HG02840 (cell line): ENCODE measurements around the gene ABCA13.

ENCODE experiments used
- ATAC-seq: cut with Tn5 transposase; IDR thresholded peaks from one replicate; pipeline ENCODE4 v1.9.1; 2021; ENCODE audit warnings: mild to moderate bottlenecking, moderate library complexity, moderate number of reproducible peaks; ENCODE audit not compliant: unreplicated experiment, low FRiP score

The ABCA13 gene

DNA sequence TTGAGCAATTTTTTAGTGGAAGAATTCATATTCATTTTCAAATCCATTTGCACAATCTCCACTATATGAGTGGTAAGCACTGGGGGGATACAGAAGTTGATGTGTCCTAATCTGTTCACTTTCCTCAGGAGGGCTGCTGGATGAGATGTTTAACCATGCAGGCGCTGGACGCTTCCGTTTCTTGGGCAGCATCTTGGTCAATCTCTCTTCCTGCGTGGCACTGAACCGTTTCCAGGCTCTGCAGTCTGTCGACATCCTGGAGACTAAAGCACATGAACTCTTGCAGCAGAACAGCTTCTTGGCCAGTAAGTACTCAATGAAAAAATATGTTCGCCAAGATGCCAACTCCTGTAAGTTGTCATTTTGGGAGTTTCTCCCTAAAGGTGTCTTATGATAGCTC is 179.3 kb downstream of the ABCA13 start:
- ATAC-seq: no peak

DNA sequence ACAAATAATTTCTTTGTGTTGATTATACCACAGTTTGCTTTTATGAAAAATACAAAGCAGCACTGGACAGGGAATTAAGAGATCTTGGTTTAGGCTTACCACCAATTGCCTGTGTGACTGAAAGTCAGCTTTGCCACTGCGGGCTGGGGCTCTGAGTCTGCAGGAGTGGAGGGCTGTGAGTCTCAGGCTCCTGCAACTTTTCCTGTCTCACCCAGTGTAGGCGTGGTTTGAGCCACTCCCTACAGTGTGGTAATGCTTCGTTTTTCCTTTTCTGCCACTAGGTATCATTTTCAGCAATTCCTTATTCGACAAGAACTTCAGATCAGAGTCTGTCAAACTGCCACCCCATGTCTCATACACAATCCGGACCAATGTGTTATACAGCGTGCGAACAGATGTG is 180.6 kb downstream of the ABCA13 start:
- ATAC-seq: no peak

DNA sequence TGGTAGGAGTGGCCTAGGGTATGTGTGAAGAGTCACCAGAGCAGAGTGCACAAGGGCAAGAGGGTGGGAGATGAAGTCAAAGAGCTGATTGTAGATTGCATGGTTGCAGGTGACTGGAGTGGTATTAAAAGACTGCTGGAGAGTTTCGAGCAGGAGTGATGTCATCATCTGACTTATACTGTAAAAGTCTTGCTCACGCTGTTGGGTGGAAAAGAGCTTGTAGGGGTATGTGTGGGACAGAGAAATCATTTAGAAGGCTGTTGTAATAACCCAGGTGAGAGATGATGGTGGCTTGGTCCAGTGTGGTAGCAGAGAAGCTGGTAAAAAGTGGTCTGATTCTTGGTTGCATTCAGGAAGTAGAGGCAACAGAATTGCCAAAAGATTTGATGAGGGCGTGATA is 184.1 kb downstream of the ABCA13 start:
- ATAC-seq: no peak

DNA sequence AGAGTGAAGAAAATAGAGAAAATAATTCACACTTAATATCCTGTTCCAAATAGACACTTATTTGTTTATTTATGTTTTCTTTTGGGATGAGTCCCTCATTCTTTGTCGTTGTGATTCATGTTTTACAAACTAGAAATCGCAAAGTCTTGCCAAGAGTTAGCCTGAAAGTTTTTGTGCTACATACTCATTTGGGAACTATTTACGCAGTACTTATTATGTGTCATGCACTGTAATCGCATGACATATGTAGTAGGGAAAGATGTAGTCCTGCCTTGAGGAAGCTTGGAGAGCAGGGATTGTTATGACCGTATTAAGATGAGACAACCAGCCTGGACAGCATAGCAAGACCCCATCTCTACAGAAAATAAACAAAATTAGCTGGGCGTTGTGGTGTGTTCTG is 189.3 kb downstream of the ABCA13 start:
- ATAC-seq: no peak

DNA sequence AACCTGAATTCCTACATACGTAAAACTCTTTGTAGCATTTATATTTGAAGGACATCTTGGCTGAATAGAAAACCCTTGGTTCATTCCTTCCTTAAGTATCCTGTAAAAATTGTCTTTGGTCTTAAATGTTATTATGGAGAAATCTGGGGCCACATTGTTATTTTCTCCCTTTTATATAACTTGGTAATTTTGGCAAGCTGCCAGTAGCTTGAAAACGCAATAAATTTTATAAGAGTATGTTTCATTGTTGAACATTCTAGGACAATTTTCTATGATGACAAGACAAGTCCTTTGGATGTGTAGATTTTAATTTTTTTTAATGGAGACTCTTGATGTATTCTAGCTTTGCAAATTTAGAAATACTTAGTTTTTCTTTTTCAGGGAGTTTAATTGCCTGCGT is 191.9 kb downstream of the ABCA13 start:
- ATAC-seq: no peak

DNA sequence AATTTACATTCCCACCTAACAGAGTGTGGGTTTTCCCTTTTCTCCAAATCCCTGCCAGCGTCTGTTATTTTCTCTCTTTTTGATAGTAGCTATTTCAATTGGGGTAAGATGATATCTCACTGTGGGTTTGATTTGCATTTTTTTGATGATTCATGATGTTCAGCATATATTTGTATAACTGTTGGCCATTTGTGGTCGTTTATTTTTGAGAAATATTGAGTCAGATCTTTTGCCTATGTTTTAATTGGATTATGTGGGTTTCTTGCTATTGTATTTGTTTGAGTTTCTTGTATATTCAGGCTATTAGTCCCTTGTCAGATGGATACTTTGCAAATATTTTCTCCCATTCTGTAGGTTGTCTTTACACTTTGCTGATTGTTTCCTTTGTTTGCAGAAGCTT is 193.8 kb downstream of the ABCA13 start:
- ATAC-seq: no peak

DNA sequence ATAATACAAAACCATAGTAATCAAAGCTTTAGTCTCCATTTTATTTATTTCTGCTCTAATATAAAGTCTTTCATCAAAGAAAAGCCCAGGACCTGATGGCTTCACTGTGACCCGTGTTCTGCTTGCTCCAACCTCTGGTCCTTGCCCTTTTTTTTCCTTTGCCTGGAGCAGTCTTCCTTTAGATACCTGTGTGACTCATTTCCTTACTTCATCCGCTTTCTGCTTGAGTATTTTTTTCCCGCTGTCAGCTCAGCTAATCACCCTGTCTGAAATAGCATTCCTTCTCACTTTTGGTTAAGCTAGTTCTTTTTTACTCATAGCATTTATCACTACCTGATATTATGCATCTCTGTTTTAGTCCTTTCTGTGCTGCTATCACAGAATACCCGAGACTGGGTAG is 194.8 kb downstream of the ABCA13 start:
- ATAC-seq: no peak

DNA sequence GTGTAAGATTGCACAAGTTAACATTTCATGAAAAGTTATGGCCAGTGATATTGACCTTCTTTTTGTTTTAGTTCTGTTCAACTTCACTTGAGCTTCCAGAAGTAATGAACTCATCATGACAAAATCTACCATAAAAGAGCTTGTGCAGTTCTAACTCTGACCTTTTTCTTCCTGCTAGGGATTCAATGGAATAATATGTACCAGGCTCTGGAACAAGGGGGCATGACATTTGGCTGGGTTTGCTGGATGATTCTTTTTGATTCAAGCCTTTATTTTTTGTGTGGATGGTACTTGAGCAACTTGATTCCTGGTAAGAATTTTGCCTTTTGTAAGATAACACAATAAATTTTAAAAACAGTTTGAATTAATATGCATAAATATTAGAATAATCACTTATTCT is 205.0 kb downstream of the ABCA13 start:
- ATAC-seq: no peak

DNA sequence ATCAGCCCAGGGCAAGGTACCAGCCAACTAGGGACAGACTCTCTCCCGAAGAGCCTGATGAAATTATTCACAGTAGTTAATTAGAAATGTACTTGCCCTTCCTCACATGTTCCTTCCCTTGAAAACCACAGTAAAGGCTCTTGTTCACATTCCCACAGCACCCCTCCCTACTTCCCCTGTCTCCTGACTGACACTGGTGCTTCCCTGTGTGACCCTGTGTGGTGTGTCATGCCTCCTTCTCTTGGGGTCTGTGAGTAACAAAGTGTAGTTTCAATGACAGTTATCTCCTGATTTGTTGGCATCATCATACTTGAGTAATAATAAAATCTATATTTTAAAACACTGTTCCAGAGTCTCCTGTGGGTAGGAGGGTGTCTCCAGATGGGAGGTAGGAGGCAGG is 209.7 kb downstream of the ABCA13 start:
- ATAC-seq: no peak

DNA sequence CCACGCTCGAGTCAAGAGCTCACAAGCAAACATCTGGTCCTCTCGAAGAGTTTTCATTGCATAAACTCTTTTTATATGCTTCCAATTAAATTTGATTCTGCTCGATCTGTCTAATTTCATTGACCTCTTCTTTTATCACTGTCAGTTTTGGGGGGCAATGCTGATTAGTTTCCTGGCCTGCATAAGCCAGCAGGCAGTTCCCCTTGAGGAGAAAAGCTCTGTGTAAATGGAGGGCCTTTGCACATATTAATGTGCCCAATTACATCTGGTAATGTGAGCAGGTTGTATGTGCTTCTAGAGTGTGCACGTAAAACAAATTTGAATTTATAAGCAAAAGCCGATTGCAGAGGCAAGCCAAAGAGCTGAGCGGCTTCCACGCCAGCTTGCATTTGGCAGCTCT is 210.3 kb downstream of the ABCA13 start:
- ATAC-seq: no peak

DNA sequence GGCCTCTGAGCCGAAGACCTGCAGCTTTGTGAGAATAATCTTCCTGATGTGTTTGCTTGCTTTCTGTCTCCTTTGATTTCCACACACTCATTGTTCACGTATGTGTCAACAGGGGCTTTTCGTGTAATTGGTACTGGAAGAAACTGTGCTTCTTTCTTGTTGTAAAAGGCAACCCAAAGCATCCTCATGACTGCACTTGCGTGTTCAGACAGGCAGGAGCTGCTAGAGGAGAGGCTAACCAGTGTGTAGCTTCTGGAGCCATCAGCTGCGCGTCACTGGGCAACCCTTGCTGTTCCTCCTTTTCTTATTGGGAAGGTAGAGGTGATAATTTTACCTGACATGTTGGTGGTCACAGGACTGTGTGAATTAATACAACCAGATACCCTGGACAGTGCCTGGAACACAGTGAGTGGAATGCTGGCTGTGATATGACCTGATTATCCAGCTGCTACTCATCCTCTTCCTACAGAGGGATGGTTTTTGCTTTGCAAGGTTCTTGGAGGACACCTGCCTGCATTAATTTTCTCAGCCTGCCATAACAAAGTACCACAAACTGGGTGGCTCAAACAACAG is 213.0 kb downstream of the ABCA13 start:
- ATAC-seq: no peak

DNA sequence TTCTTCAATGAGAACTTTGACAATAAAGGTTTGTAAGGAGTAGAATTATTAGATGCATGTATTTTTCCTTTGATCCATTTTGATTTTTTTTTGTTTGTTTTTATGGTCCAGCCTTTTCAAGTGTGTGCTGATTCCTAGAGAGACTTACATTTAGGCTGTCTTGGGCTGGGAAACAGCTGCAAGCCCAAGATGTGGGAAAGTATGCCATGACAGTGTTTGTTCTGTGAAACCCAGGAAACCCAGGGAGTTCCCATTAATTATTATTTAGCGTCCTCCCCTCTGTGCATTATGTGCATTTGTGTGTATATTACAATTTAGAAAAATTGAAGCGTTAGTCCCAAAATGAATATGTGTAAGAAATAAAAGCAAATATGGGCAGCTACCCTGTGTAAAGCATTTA is 216.7 kb downstream of the ABCA13 start:
- no peak for ATAC-seq

DNA sequence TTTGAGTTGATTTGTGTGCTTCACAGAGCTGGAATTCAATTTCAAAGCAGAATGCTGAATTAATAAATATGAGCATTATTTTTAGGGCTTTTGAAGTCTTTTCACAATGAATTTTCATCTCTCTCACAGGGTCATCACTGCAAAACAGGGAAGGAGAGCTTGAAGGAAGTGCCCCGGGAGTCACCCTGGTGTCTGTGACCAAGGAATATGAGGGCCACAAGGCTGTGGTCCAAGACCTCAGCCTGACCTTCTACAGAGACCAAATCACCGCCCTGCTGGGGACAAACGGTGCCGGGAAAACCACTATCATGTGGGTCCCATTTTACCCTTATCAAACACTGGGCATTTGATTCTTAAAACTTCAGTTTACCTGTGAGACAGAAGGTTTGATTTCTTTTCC is 217.7 kb downstream of the ABCA13 start:
- ATAC-seq: no peak

DNA sequence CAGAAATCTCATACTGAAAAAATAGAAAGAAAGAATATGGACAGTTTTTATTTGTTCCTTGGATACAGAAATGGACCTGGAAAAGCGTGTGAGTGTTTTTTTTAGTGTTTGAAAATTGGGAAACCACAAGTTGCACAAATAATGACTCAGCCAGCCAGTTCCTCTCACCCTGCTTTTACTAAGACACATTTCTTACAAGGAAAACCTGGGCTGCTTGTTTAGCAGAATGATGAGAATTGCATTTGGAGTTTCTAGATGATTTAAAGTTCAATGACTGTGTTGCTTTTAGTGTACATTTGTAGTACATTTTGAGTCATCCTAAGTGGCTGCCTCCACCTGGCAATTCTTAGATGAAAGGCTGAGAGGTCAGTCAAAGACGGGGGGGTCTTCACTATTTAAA is 218.7 kb downstream of the ABCA13 start:
- no peak for ATAC-seq

DNA sequence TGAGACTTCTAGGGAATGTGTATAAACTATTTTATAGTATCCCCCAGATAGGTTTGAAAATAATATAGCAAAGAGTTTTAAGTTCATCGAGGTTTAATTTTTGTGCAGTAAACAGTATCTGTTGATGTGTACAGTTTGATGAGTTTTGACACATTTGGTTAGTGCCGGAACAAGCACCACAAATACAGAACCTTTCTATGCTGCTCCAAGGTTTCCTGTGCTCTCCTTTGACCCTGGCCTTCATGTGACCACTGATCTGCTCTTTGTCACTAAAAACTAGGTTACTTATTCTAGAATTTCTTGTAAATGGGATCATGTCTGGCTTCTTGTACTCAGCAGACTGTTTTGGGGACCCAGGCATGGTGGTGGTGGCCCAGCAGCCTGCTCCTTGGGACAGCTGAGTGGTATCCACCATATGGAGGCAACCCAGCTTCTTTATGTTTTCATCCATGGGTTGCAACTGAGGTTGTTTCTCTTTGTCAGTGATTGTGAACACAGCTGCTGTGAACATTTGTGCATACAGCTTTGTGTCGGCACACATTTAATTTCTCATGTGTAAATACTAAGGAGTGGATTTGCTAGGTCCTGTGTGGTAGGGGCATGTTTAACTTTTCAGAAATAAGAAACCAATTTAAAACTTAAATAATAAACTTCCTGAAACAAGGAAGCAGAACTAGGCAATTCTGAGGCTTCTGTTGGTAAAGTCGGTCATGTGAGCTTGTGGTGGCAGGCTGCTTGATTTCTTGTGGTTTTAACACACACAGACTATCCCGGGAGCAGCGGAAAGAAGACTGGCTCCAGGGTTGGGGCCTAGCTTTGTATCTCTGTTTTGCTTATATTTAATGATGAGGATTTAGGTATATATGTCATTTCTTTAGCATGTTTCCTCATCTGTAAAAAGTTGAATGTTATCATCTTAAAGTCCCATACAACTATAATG is 219.4 kb downstream of the ABCA13 start:
- ATAC-seq: no peak

DNA sequence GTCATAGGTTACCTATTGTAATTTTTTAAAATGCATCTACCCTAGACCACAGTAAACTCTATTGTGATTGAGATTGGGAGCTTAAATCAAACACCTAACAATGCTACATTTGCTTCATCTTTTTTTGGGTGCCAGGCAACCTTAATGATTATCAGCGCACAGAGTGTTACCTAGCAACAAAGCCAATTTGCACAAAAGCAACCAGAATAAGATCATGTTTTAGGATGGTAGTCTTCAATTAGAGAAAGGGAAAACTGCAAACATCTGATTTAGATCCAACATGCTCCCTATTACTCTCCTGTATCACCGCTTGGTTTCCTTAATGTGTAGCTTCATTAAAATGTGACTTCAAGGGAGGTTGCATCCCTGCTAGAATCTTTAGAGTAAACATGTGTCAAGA is 226.9 kb downstream of the ABCA13 start:
- ATAC-seq: no peak

DNA sequence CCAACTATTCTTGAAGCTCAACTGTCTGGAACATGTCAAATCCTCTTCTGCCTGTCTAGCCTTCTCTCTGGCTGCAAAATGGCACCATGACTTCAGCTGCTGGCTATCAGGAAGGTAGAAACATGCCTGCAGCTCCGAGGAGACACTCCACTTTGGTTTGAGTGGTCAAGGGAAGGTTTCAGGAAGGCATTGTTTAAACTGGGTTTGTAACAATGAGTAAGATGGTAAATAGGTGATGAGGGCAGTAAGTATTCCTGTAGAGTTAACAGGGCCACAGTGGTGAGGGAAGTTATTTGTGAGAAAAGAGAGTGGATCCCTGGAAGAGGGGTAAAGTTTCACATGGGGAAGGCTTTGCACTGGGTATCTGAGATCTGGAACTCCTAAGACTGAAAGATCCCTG is 231.5 kb downstream of the ABCA13 start:
- ATAC-seq: no peak

DNA sequence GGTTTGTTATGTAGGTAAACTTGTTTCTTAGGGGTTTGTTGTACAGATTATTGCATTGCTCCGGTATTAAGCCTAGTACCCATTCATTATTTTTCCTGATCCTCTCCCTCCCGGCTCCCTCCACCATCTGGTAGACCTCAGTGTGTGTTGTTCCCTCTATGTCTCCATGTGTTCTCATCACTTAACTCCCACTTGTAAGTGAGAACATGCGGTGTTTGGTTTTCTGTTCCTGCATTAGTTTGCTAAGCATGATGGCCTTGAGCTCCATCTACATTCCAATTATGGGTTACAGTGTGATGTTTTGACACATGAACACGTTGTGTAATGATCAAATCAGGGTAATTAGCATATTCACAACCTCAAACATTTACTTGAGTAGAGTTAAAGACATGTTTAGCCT is 237.5 kb downstream of the ABCA13 start:
- no peak for ATAC-seq

DNA sequence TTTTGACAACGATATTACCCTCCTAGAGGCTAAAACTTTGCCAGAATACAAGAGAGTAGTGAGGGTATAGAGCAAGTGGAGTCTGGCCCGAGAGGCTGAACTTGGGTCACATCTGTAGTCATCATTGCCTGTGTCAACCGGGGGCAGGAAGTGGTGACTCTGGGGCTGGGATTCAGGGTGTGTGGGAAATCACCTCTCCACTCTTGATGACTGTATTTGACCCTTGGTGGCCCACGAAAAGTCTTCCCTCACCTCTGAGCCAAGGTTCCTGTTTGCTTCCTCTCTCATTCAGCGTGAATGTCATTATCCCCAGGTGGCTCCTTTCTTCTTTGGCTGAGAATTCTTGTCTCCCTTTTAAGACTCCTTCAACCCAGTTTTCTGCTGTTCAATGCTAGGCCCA is 240.4 kb downstream of the ABCA13 start:
- ATAC-seq: no peak

DNA sequence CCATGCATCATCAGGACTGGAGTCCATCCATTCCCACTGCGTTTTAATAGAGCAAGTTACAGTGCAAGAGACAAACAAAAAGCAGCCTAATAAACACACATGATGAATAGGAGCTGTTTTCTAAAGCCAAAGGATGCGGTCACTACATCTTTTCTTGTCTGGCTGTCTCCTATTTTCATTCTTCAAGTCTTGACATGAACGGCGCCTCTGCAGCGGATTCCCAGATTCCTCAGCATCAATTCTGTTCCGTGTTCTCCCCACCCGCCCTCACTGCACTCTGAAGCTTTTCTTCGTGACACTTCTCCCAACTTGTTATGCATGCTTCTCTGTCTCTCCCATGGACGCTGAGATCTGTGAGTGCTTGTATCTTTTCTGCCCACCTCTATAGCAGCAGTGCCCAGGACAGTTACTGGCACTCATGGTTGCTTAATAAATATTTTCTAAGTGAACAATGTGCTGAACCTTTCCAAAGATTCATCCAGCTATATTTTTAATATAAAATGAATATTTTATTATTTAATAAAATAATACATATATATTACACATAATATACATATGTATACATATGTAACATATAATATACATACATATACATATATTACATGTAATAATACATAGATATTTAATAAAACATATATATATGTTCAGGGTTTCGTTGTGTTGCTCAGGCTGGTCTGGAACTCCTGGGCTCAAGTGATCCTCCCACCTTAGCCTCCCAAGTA is 242.9 kb downstream of the ABCA13 start:
- no peak for ATAC-seq

DNA sequence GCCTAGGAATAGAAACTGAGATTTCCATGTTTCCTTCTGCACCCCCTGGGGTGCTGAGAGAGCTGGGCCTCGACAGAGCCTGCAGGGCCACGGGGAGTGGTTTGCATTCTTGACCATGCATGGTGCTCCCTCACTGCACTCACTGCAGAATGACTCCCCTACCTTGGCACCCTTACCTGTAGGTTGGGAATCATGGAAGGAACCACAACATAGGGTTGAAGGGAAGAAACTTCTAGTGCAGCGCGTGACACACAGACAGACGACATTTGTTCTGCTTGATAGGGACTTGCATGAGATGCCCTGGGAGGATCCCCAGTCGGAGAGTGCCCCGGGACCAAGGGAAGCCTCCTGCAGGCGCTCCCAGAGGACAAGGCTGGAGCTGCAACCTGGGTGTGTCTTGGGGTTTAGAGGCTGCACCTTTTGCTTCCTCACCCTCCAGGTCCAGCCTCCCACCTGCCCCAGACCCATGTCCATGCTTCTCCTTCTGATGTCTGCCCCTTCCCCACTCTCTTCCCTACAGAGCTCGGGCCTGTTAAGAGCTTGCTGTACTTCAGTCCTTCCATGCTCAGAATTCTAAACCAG is 245.2 kb downstream of the ABCA13 start:
- no peak for ATAC-seq
